ENCODE results near the gene PLEKHG4B. TPM values are rescaled to one million over a fixed set of nuclear protein-coding genes. Genes with fewer than 3 reads are reported as not detected.

PLEKHG4B gene
- total RNA-seq, 1 donor from 2014 or later: not detected

GRCh38 chr5:167511-167910 lies 75.5 kb downstream of the PLEKHG4B start:
- H3K9me3 Mint-ChIP-seq: no peaks in the 10 kb centered on the region

GRCh38 chr5:167982-168660 lies 76.2 kb downstream of the PLEKHG4B start:
- no peak for DNase-seq
- H3K4me1 Mint-ChIP-seq: no peaks in the 10 kb centered on the region
- intact Hi-C loops (cut with micrococcal nuclease): no loop called here
- H3K27ac Mint-ChIP-seq: no peak overlapping the region
- H3K4me3 Mint-ChIP-seq: no peak overlapping the region
- H3K9me3 Mint-ChIP-seq: no peaks in the 10 kb centered on the region
- H3K27me3 Mint-ChIP-seq: no peaks in the 10 kb centered on the region
- no peaks in the 10 kb centered on the region for H3K36me3 Mint-ChIP-seq (ENCODE audit: low read depth)

More at GRCh38 chr5:167511-167910, 75.5 kb downstream of the PLEKHG4B start:
- H3K36me3 Mint-ChIP-seq (ENCODE audit: low read depth): no peaks in the 10 kb centered on the region
- intact Hi-C loops (cut with micrococcal nuclease): no loop called here
- H3K4me3 Mint-ChIP-seq: no peak overlapping the region
- no peaks in the 10 kb centered on the region for H3K27me3 Mint-ChIP-seq
- H3K27ac Mint-ChIP-seq: no peak overlapping the region
- H3K4me1 Mint-ChIP-seq: no peaks in the 10 kb centered on the region
- DNase-seq: no peak

- Mint-ChIP-seq H3K36me3 (ENCODE audit: low read depth) (no peaks in the 10 kb centered on the region), H3K27ac (no peak overlapping the region), H3K4me3 (no peak overlapping the region), H3K27me3 (no peaks in the 10 kb centered on the region), H3K4me1 (no peaks in the 10 kb centered on the region), H3K9me3 (no peaks in the 10 kb centered on the region)
- DNase-seq: no peak
- intact Hi-C loops (cut with micrococcal nuclease): no loop called here
Observed at GRCh38 chr5:169071-169727, 77.2 kb downstream of the PLEKHG4B start.

GRCh38 chr5:169728-170094 lies 77.7 kb downstream of the PLEKHG4B start:
- DNase-seq: no peak
- intact Hi-C loops (cut with micrococcal nuclease): no loop called here

GRCh38 chr5:170971-171800 lies 79.2 kb downstream of the PLEKHG4B start:
- no peak overlapping the region for H3K27ac Mint-ChIP-seq
- DNase-seq: no peak
- H3K4me3 Mint-ChIP-seq: no peak overlapping the region
- H3K27me3 Mint-ChIP-seq: no peaks in the 10 kb centered on the region
- no peaks in the 10 kb centered on the region for H3K4me1 Mint-ChIP-seq
- intact Hi-C loops (cut with micrococcal nuclease): no loop called here
- no peaks in the 10 kb centered on the region for H3K36me3 Mint-ChIP-seq (ENCODE audit: low read depth)
- no peaks in the 10 kb centered on the region for H3K9me3 Mint-ChIP-seq

More at GRCh38 chr5:169728-170094, 77.7 kb downstream of the PLEKHG4B start:
- H3K27me3 Mint-ChIP-seq: no peaks in the 10 kb centered on the region
- H3K36me3 Mint-ChIP-seq (ENCODE audit: low read depth): no peaks in the 10 kb centered on the region
- H3K4me3 Mint-ChIP-seq: no peak overlapping the region
- no peaks in the 10 kb centered on the region for H3K9me3 Mint-ChIP-seq
- H3K27ac Mint-ChIP-seq: no peak overlapping the region
- H3K4me1 Mint-ChIP-seq: no peaks in the 10 kb centered on the region

GRCh38 chr5:171801-172331 lies 79.9 kb downstream of the PLEKHG4B start:
- Mint-ChIP-seq H3K36me3 (ENCODE audit: low read depth) (no peaks in the 10 kb centered on the region), H3K4me3 (no peak overlapping the region), H3K4me1 (no peaks in the 10 kb centered on the region), H3K9me3 (no peaks in the 10 kb centered on the region), H3K27ac (no peak overlapping the region), H3K27me3 (no peaks in the 10 kb centered on the region)
- intact Hi-C loops (cut with micrococcal nuclease): no loop called here
- no peak for DNase-seq

- H3K36me3 Mint-ChIP-seq (ENCODE audit: low read depth): no peaks in the 10 kb centered on the region
- H3K27ac Mint-ChIP-seq: no peak overlapping the region
- intact Hi-C loops (cut with micrococcal nuclease): no loop called here
- H3K4me3 Mint-ChIP-seq: no peak overlapping the region
- no peaks in the 10 kb centered on the region for H3K27me3 Mint-ChIP-seq
- DNase-seq: no peak
- H3K4me1 Mint-ChIP-seq: no peaks in the 10 kb centered on the region
- H3K9me3 Mint-ChIP-seq: no peaks in the 10 kb centered on the region
Observed at GRCh38 chr5:172421-172820, 80.5 kb downstream of the PLEKHG4B start.

- Mint-ChIP-seq H3K27me3 (no peaks in the 10 kb centered on the region), H3K4me1 (no peaks in the 10 kb centered on the region), H3K4me3 (no peak overlapping the region), H3K9me3 (no peaks in the 10 kb centered on the region), H3K36me3 (ENCODE audit: low read depth) (no peaks in the 10 kb centered on the region), H3K27ac (no peak overlapping the region)
- intact Hi-C loops (cut with micrococcal nuclease): no loop called here
- DNase-seq: no peak
Observed at GRCh38 chr5:172841-173251, 80.9 kb downstream of the PLEKHG4B start.

- Mint-ChIP-seq H3K4me3 (no peak overlapping the region), H3K9me3 (no peaks in the 10 kb centered on the region), H3K27ac (no peak overlapping the region), H3K4me1 (no peaks in the 10 kb centered on the region), H3K36me3 (ENCODE audit: low read depth) (no peaks in the 10 kb centered on the region), H3K27me3 (peaks cover 3% of the 10 kb centered on the region)
- intact Hi-C loops (cut with micrococcal nuclease): no loop called here
- no peak for DNase-seq
Observed at GRCh38 chr5:173392-174290, 81.7 kb downstream of the PLEKHG4B start.

GRCh38 chr5:174291-174600 lies 82.3 kb downstream of the PLEKHG4B start:
- no peaks in the 10 kb centered on the region for H3K36me3 Mint-ChIP-seq (ENCODE audit: low read depth)
- no peak overlapping the region for H3K4me3 Mint-ChIP-seq
- H3K27ac Mint-ChIP-seq: no peak overlapping the region
- no peaks in the 10 kb centered on the region for H3K9me3 Mint-ChIP-seq
- DNase-seq: no peak
- H3K4me1 Mint-ChIP-seq: no peaks in the 10 kb centered on the region
- H3K27me3 Mint-ChIP-seq: peaks cover 3% of the 10 kb centered on the region
- intact Hi-C loops (cut with micrococcal nuclease): no loop called here

- Mint-ChIP-seq H3K27ac (no peak overlapping the region), H3K27me3 (peaks cover 3% of the 10 kb centered on the region)
Observed at GRCh38 chr5:174876-175465, 83.0 kb downstream of the PLEKHG4B start.

GRCh38 chr5:176296-176823 lies 84.4 kb downstream of the PLEKHG4B start:
- Mint-ChIP-seq H3K4me3 (no peak overlapping the region), H3K9me3 (no peaks in the 10 kb centered on the region), H3K27ac (no peak overlapping the region), H3K27me3 (peaks cover 3% of the 10 kb centered on the region), H3K4me1 (no peaks in the 10 kb centered on the region), H3K36me3 (ENCODE audit: low read depth) (no peaks in the 10 kb centered on the region)
- DNase-seq: no peak
- intact Hi-C loops (cut with micrococcal nuclease): no loop called here

More at GRCh38 chr5:174876-175465, 83.0 kb downstream of the PLEKHG4B start:
- no peak overlapping the region for H3K4me3 Mint-ChIP-seq
- H3K4me1 Mint-ChIP-seq: no peaks in the 10 kb centered on the region
- no peaks in the 10 kb centered on the region for H3K36me3 Mint-ChIP-seq (ENCODE audit: low read depth)
- H3K9me3 Mint-ChIP-seq: no peaks in the 10 kb centered on the region
- intact Hi-C loops (cut with micrococcal nuclease): no loop called here
- DNase-seq: no peak

- H3K4me1 Mint-ChIP-seq: no peaks in the 10 kb centered on the region
- intact Hi-C loops (cut with micrococcal nuclease): no loop called here
Observed at GRCh38 chr5:178110-178509, 86.1 kb downstream of the PLEKHG4B start.

More at GRCh38 chr5:178110-178509, 86.1 kb downstream of the PLEKHG4B start:
- no peak for DNase-seq
- Mint-ChIP-seq H3K27ac (no peak overlapping the region), H3K27me3 (peaks cover 3% of the 10 kb centered on the region), H3K9me3 (no peaks in the 10 kb centered on the region), H3K4me3 (no peak overlapping the region), H3K36me3 (ENCODE audit: low read depth) (no peaks in the 10 kb centered on the region)
